RWPE2 (cell line): ENCODE data around the gene MSL1.

Experiments used
- ATAC-seq: fragments of 200-7000 bp; cut with Tn5 transposase; 3 replicates; pipeline ENCODE4 v1.9.1; 2021; ENCODE audit warnings: low read depth
- DNase-seq: peaks from one replicate; pipeline ENCODE4 v3.0.0-alpha.2; 2020; ENCODE audit warnings: low spot score
- H3K27ac ChIP-seq: fragments of 450-650 bp; 2 replicates; pipeline ENCODE4 v1.5.1; 2017; ENCODE audit warnings: mild to moderate bottlenecking; ENCODE audit not compliant: poor library complexity, severe bottlenecking
- H3K27me3 ChIP-seq: fragments of 250-450 bp; sonication (Bioruptor Pico); 2 replicates; pipeline ENCODE4 v1.5.1; 2021; ENCODE audit warnings: mild to moderate bottlenecking, moderate library complexity; ENCODE audit not compliant: insufficient read depth, poor library complexity, severe bottlenecking
- H3K36me3 ChIP-seq: fragments of 250-450 bp; sonication (Bioruptor Pico); 2 replicates; pipeline ENCODE4 v1.5.1; 2020; ENCODE audit warnings: low read depth, mild to moderate bottlenecking, moderate library complexity
- H3K4me1 ChIP-seq: fragments of 250-450 bp; sonication (Bioruptor Pico); 2 replicates; pipeline ENCODE4 v1.5.1; 2021; ENCODE audit warnings: mild to moderate bottlenecking, moderate library complexity; ENCODE audit not compliant: insufficient read depth, poor library complexity, severe bottlenecking
- H3K4me3 ChIP-seq: fragments of 250-450 bp; sonication (Bioruptor Pico); 2 replicates; pipeline ENCODE4 v1.5.1; 2021; ENCODE audit warnings: mild to moderate bottlenecking, moderate library complexity; ENCODE audit not compliant: severe bottlenecking
- H3K9me3 ChIP-seq: fragments of 250-450 bp; sonication (Bioruptor Pico); 2 replicates; pipeline ENCODE4 v1.5.1; 2021; ENCODE audit warnings: mild to moderate bottlenecking, moderate library complexity; ENCODE audit not compliant: severe bottlenecking
- CTCF ChIP-seq: fragments of 450-650 bp; IDR thresholded peaks from one replicate; pipeline ENCODE4 v1.5.1; 2017; ENCODE audit warnings: mild to moderate bottlenecking, moderate library complexity; ENCODE audit not compliant: poor library complexity, severe bottlenecking

MSL1 gene

DNA sequence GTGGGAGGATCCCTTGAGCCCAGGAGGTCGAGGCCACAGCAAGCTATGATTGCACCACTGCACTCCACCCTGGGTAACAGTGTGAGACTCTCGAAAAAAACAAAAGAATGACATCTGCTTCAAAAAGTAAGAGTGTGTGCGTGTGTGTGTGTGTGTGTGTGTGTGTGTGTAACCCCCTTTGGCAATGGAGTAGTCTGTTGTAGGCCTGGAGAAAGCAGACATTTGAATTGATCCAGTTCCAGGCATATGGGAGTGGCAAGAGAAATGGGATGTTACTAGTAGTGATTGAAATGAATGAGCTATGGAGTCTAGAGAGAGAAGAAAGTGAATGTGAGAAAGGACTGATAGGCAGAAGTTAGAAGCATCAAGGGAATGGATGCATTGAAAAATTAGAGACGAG, 28.5 kb downstream of the MSL1 start:
- peaks cover 85% of the 10 kb centered on the region for H3K36me3 ChIP-seq

GRCh38 chr17:40151414-40151963, 29.7 kb downstream of the MSL1 start:
- H3K36me3 ChIP-seq = peaks cover 84% of the 10 kb centered on the region

More for the DNA sequence above, 28.5 kb downstream of the MSL1 start:
- Histone ChIP-seq H3K4me1 (no peaks in the 10 kb centered on the region), H3K4me3 (no peak overlapping the region), H3K9me3 (no peaks in the 10 kb centered on the region), H3K27ac (no peak overlapping the region), H3K27me3 (no peaks in the 10 kb centered on the region)
- TF ChIP-seq CTCF = no peak
- DNase-seq = no peak
- ATAC-seq = no peak

DNA sequence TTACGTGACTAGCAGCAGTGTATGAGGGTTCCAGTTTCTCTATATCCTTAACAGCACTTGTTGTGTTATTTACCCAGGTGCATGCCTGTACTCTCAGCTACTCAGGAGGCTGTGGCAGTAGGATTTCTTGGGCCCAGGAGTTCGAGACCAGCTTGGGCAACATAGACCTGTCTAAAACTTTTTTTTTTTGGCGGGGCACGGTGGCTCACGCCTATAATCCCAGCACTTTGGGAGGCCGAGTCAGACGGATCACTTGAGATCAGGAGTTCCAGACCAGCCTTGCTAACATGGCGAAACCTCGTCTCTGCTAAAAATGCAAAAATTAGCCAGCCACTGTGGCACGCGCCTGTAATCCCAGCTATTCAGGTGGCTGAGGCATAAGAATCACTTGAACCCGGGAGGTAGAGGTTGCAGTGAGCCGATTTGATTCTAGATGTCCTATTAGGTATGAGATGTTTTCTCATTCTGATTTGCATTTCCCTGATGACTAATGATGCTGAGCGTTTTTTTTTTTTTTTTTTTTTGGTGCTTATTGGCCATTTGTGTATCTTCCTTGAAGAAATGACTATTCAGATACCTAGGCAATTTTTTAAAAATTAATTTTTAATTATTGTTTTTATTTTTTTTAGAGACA, 31.9 kb downstream of the MSL1 start:
- no peak for ATAC-seq
- Histone ChIP-seq H3K27me3 (no peaks in the 10 kb centered on the region), H3K4me1 (no peaks in the 10 kb centered on the region), H3K36me3 (peaks cover 62% of the 10 kb centered on the region), H3K4me3 (no peak overlapping the region), H3K27ac (no peak overlapping the region), H3K9me3 (no peaks in the 10 kb centered on the region)
- no peak for TF ChIP-seq CTCF
- no peak for DNase-seq

More at GRCh38 chr17:40151414-40151963, 29.7 kb downstream of the MSL1 start:
- no peaks in the 10 kb centered on the region for H3K27me3 ChIP-seq
- ATAC-seq (no peak), DNase-seq (no peak)
- TF ChIP-seq CTCF = no peak
- H3K4me3 ChIP-seq = no peak overlapping the region
- no peaks in the 10 kb centered on the region for H3K9me3 ChIP-seq
- no peak overlapping the region for H3K27ac ChIP-seq
- H3K4me1 ChIP-seq = no peaks in the 10 kb centered on the region

DNA sequence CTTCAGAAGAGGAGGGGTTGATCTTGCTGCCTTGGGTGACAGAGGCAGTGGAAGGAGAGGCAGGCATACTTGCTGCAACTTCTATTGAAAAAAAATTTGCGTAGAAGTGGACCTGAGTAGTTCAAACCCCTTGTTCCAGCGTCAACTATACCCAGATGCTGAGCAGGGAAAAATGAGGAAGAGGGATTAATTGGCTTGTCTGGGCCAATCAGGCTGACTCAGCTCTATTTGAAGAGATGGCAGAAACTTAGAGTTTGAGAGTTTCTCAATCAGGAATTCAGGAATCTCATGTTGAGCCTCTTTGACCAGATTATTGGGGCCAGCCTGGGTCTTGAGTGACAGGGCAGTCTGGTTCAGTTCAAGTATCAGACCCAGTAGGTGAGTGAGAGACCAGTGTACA, 36.2 kb downstream of the MSL1 start:
- peaks cover 61% of the 10 kb centered on the region for H3K36me3 ChIP-seq
- ATAC-seq = no peak
- no peak overlapping the region for H3K27ac ChIP-seq

More for the DNA sequence above, 36.2 kb downstream of the MSL1 start:
- no peak for TF ChIP-seq CTCF
- DNase-seq = no peak
- Histone ChIP-seq H3K4me1 (no peaks in the 10 kb centered on the region), H3K9me3 (no peaks in the 10 kb centered on the region), H3K4me3 (no peak overlapping the region), H3K27me3 (no peaks in the 10 kb centered on the region)
